ENCODE measurements around the gene ABTB1.

ABTB1 gene

DNA sequence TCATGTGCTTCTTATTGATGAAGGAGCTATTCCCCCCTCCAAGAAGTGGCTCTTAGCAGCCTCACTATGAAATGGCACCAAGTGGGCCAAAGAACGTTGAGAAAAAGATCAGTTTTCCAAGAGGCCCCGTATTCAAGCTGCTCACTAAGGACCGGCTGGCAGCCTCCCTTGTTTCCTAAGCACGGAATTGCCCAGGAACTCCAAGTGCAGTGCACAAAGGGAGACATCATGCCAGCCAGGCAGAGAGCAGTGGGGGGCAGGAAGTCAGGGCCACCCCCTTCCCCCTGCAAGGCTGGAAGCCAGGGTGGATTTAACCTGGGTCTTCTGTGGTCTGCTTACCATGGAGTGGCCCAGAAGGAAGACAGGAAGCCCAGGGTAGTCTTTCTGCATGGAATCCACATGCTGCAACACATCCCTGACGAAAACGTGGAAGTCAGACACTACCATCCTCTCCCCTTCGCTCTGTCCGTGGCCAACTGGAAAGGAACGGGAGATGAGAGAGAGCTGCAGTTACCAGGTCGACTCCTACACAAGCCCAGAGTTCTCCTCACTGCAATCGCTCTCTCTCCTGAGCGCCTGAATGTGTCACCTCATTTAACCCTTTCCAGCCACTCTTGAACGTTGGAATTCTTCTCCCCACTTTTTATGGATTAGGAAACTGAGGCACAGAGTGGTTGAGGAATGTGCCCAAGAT lies 49.5 kb downstream of the ABTB1 start:
- DNase-seq, result no peak

DNA sequence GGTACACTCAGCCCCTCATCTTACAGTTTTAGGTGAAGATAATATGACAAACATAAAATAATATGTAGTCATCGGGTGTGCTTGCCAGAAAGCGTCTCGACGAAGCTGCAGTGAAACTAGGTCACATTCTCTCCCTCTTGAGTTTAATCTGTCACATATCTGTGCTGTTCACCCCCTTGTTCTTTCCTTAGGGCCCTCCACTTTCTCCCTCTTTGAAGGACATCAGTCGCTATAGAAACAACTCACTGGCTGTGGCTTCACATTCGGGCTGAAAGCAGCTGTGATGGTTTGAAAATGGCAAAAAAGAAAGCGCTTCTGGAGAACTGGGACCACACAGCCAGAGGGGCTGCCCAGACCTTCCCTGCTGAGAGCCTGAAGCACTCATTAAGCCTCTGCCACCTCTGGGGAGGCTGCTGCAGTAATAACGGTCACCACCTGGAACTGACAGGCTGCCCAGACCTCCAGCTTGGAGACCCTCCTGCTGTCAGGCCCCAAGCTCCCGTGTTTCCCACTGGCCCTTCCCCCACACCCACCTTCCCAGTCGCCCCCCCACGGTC lies 50.3 kb downstream of the ABTB1 start:
- no peak for DNase-seq

DNA sequence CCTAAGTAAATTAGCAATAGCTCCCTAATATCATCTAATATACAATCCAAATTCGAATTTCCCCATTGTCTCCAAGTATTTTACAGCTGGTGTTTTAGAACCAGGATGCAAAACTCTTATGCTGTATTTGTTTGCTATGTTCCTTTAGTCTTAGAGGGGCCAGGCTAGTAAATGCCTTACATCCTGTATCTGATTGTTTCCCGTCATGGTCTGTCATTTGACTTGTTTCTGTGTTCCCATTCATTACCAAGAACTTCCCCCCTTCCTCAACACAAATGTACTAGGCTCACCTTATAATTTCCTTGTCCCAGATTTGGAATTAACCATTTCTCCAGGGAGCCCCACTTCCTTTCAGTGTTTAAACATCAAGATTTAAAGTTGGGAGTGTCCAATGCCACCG lies 54.1 kb downstream of the ABTB1 start:
- DNase-seq, result no peak

DNA sequence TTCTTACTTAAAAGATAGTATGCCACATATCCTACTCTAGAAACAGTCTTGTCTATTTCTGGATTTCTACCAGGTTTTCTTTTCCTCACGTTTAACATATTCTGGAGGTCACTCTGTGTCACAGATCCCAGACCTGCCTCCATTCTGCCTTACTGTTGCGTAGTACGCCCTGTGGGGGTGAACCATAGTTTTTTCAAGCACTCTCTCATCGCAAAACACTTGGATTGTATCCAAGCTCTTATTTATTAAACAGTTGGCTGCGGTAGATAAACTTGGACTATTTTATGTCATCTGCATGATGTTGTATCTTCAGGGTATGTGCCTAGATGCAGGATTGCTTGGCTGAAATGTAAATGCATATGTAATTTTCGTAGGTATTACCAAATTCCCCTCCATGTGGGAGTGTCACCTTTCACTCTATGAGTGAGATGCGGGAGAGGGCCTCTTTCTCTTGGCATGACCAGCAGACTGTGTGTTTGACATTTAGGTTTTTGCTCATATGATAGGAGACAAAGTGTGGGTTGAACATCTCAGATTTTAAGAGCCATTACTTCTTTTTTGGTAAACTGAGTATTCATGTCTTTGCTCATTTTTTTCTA lies 55.8 kb downstream of the ABTB1 start:
- DNase-seq, result no peak

DNA sequence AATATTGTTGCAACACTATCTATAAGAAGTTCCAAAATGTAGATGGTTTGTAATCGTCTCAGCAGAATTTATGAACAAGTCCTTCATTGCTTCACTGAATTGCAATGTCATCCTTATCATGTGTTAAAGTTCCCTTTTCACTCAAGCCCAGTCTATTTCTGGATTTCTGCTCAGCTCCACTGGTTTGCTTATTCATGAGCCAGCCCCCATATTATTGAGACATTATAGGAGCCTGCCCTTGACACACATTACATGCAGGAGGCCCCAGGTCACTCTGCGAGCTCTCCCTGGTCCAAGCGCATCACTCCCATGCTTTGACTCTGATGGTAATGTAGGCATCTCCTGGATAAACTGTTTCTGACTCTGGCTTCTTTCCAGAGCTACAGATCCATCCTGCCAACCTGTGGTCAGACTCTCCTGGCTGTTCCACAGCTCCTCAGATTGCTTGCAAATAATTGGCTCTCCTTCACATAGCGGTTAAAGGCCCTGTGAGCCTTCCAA lies 56.9 kb downstream of the ABTB1 start:
- DNase-seq, result no peak

DNA sequence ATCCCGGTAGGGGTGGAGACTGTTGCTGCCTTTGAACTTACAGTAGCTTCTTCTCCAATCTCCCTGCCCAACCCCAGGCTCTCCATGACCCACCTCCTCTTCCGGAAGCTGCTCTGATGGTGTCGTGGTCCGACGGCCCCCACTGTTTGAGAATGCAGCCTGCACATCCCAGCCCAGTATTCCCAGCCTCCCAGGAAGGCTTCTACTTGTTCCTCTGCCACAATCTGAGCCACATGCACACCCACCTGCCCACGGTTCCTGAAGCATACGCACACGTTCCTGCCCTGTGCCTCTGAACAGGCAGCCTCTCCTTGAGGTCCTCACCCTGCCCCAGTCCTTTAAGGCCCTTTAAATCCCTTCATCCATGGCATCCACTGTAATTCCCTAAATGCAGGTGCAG lies 57.4 kb downstream of the ABTB1 start:
- DNase-seq, result no peak
